Stomach (tissue), 4 donors: ENCODE measurements around the gene ZNF511.

Experiments used
- CTCF ChIP-seq, 7 experiments: fragments of 450-650 bp in 4 of 7; fragments of 200-600 bp in 3 of 7; sonication (generic) in 3 of 7; IDR thresholded peaks; one replicate each; pipeline ENCODE4 v1.5.1; 2016 to 2019; ENCODE audit warnings: antibody characterized with exemption in 7 of 7, control low read depth in 2 of 7, mild to moderate bottlenecking in 1 of 7
- POLR2A ChIP-seq, 4 donors: fragments of 450-650 bp; IDR thresholded peaks; one replicate each; pipeline ENCODE4 v1.6.1; 2016; ENCODE audit warnings: antibody characterized with exemption in 4 of 4, control low read depth in 2 of 4, mild to moderate bottlenecking in 1 of 4, moderate library complexity in 1 of 4

GRCh38 chr10:133353202-133353959 lies 44.7 kb downstream of the ZNF511 start:
- TF ChIP-seq POLR2A (IDR thresholded peaks at IDR 0.05): no peak
- TF ChIP-seq CTCF (IDR thresholded peaks at IDR 0.05): no peak
